K562 (cell line): Measurements from ENCODE around the gene PTPRC. TPM values are rescaled to one million over a fixed set of nuclear protein-coding genes. Genes with fewer than 3 reads are reported as not detected.

Experiments
- ARHGAP35 ChIP-seq: fragments of 450-650 bp; IDR thresholded peaks from 2 replicates; pipeline ENCODE4 v1.6.1; 2018; ENCODE audit not compliant: partially characterized antibody
- CBFA2T3 ChIP-seq: fragments of 450-650 bp; IDR thresholded peaks from 2 replicates; pipeline ENCODE4 v1.6.1; 2017
- CCAR2 ChIP-seq: fragments of 200-400 bp; formaldehyde crosslinking; IDR thresholded peaks from 2 replicates; pipeline ENCODE4 v1.6.1; 2017; ENCODE audit warnings: mild to moderate bottlenecking, low read depth, low read length
- CREB3L1 ChIP-seq: fragments of 450-650 bp; IDR thresholded peaks from 2 replicates; pipeline ENCODE4 v1.6.1; 2014; ENCODE audit warnings: low read depth, mild to moderate bottlenecking, moderate library complexity, borderline replicate concordance
- FOXP1 ChIP-seq: sonication (generic); formaldehyde crosslinking; IDR thresholded peaks from 2 replicates; pipeline ENCODE4 v1.8.0; 2022; ENCODE audit warnings: mild to moderate bottlenecking, missing genetic modification reagents
- HDAC6 ChIP-seq: IDR thresholded peaks from 2 replicates; pipeline ENCODE4 v1.6.1; 2012; ENCODE audit warnings: low read depth, mild to moderate bottlenecking, control low read depth, inconsistent platforms, low read length, moderate library complexity
- HMG20A ChIP-seq: fragments of 450-650 bp; formaldehyde crosslinking; conservative IDR thresholded peaks from 2 replicates; pipeline ENCODE4 v1.4.0; 2020; ENCODE audit warnings: mild to moderate bottlenecking, mixed read lengths
- RERE ChIP-seq: sonication (generic); formaldehyde crosslinking; IDR thresholded peaks from 2 replicates; pipeline ENCODE4 v1.8.0; 2023; ENCODE audit warnings: missing genetic modification reagents, mild to moderate bottlenecking, borderline replicate concordance
- SMARCB1 ChIP-seq: IDR thresholded peaks from 2 replicates; pipeline ENCODE4 v1.6.1; 2011; ENCODE audit warnings: improper control_type of control experiment, low read depth; ENCODE audit not compliant: insufficient read length
- SUPT5H ChIP-seq: fragments of 450-650 bp; IDR thresholded peaks from 2 replicates; pipeline ENCODE4 v1.6.1; 2016
- TCF15 ChIP-seq: fragments of 250-450 bp; sonication (Bioruptor Pico); IDR thresholded peaks from 2 replicates; pipeline ENCODE4 v1.8.0; 2022; ENCODE audit warnings: moderate library complexity, mild to moderate bottlenecking, inconsistent platforms
- ZNF124 ChIP-seq: sonication (generic); formaldehyde crosslinking; IDR thresholded peaks from 2 replicates; pipeline ENCODE4 v1.8.1; 2022; ENCODE audit warnings: missing genetic modification reagents
- polyA plus RNA-seq, 8 experiments: library from polyadenylated mRNA; depleted of rRNA in 4 of 8; stranded (reverse) in 5 of 8; unstranded in 3 of 8; fragments of >200 nt; fragmentation: Nextera tagmentation in 2 of 8; fragmentation: Illumina TruSeq in 1 of 8; extraction: Ambion mirVana in 2 of 8; extraction: Trizol in 1 of 8; gene quantifications; 2 replicates each; pipeline versions ENCODE4 v1.2.1 to v1.2.3, GENCODE V29; 2011 to 2014; ENCODE audit warnings: inconsistent platforms in 1 of 8, missing spikeins in 1 of 8
- total RNA-seq, 7 experiments: library from RNA; depleted of rRNA in 6 of 7; stranded (reverse); fragments of >200 nt in 6 of 7; fragmentation: Illumina TruSeq in 2 of 7; extraction: Trizol in 2 of 7; gene quantifications; 2 replicates each; pipeline versions ENCODE4 v1.2.1 to v1.2.3, GENCODE V29; 2011 to 2021; ENCODE audit warnings: low replicate concordance in 1 of 7

Gene PTPRC
- total and polyA plus RNA-seq, 9 of the 15 experiments (the other 6 are each of a cell fraction or from before 2014, with no cell fraction given), result 7.1 to 107 (median 62.9) TPM

- TF ChIP-seq RERE (CRISPR knock-in tag), result no peak
- no peak for TF ChIP-seq ARHGAP35
- no peak for TF ChIP-seq CCAR2
- no peak for TF ChIP-seq FOXP1 (CRISPR knock-in tag)
- TF ChIP-seq HDAC6, result no peak
- TF ChIP-seq ZNF124 (CRISPR knock-in tag), result no peak
- TF ChIP-seq TCF15 (CRISPR knock-in tag), result no peak
- no peak for TF ChIP-seq CREB3L1
- no peak for TF ChIP-seq HMG20A
- no peak for TF ChIP-seq CBFA2T3
- no peak for TF ChIP-seq SUPT5H
- TF ChIP-seq SMARCB1, result no peak
These were observed 8.0 kb upstream of the PTPRC start (continued) for GRCh38 chr1:198630863-198631262.
